Activated CD4-positive, alpha-beta T cell treated with anti-CD3 and anti-CD28 coated beads, Interleukin-2, amount 10 ng/mL, durations not matched to agents 7 days and 5 days (primary cell): ENCODE measurements around the gene SLFN12. TPM values are rescaled to one million over a fixed set of nuclear protein-coding genes. Genes with fewer than 3 reads are reported as not detected.
A peak's percentile ranks its signal among the peaks of the same experiment; 100 is the strongest.
"Not testable (repeated sequence)": the region's sequence is repeated elsewhere in the genome, so short reads cannot be mapped to it uniquely, and the experiment has no call there.

Source experiments
- CTCF ChIA-PET: fragments of 350-600 bp; sonication (Branson Sonifier 250); formaldehyde crosslinking; loops from one replicate; lab custom pipeline; 2021; ENCODE audit warnings: antibody characterized with exemption; lab: Charles Lee
- POLR2A ChIA-PET: fragments of 350-600 bp; sonication (Branson Sonifier 250); formaldehyde crosslinking; loops from one replicate; lab custom pipeline; 2021; ENCODE audit warnings: antibody characterized with exemption; lab: Charles Lee
- DNase-seq: peaks from one replicate; pipeline ENCODE4 v3.0.0-alpha.2; 2020
- H3K27ac Mint-ChIP-seq: one replicate; pipeline ENCODE4 v1.8.0; 2021; ENCODE audit warnings: mild to moderate bottlenecking, moderate library complexity, mixed read lengths
- H3K27me3 Mint-ChIP-seq: one replicate; pipeline ENCODE4 v1.8.0; 2021; ENCODE audit warnings: mixed read lengths
- H3K36me3 Mint-ChIP-seq: one replicate; pipeline ENCODE4 v1.8.0; 2021; ENCODE audit warnings: low read depth, mixed read lengths
- H3K4me1 Mint-ChIP-seq: one replicate; pipeline ENCODE4 v1.8.0; 2021; ENCODE audit warnings: mixed read lengths
- H3K4me3 Mint-ChIP-seq: one replicate; pipeline ENCODE4 v1.8.0; 2021; ENCODE audit warnings: mild to moderate bottlenecking, moderate library complexity, mixed read lengths
- H3K9me3 Mint-ChIP-seq: one replicate; pipeline ENCODE4 v1.8.0; 2021; ENCODE audit warnings: mixed read lengths
- total RNA-seq, 2 experiments: library from RNA; stranded (reverse); gene quantifications; one replicate each; pipeline ENCODE4 v1.2.3, GENCODE V29; 2021

Gene SLFN12
- total RNA-seq, result 10 to 100 TPM in 1 of 2 experiments, 1 to 10 TPM in 1; 9.6 to 11.7 TPM

- H3K27ac Mint-ChIP-seq, result peak within 1 kb of the TSS; percentile 96
- CTCF ChIA-PET, result interaction anchor here (0.5 to 2.1 kb wide), 4 partner anchors 10 to 495 kb away, joined by 3 to 6 read pairs (median 4); no protein-coding TSS in a partner anchor
- DNase-seq, result peak; percentile 66
- H3K27me3 Mint-ChIP-seq, result no peaks in the 10 kb centered on the region
- H3K4me1 Mint-ChIP-seq, result peaks cover 63% of the 10 kb centered on the region
- peak within 1 kb of the TSS; percentile 97 for H3K4me3 Mint-ChIP-seq
- peaks cover 33% of the 10 kb centered on the region for H3K36me3 Mint-ChIP-seq
- POLR2A ChIA-PET, result interaction anchor here (0.9 kb wide), 1 partner anchor 59 kb away, joined by 3 read pairs; the partner anchor contains the start of gene SLFN11
- no peaks in the 10 kb centered on the region for H3K9me3 Mint-ChIP-seq
These were observed at the start of gene SLFN12 for GRCh38 chr17:35432176-35433074. Gene SLFN12, minus strand, starts transcription at chr17:35432500. Its CDS starts 9,472 bp downstream, at chr17:35423028.

- H3K4me1 Mint-ChIP-seq, result peaks cover 38% of the 10 kb centered on the region
- H3K27ac Mint-ChIP-seq, result no peak overlapping the region
- ChIA-PET POLR2A (no interaction called here), CTCF (interaction anchor here (1.4 kb wide), 1 partner anchor 11 kb away, joined by 3 read pairs; no protein-coding TSS in a partner anchor)
- DNase-seq, result no peak
- H3K4me3 Mint-ChIP-seq, result no peak overlapping the region
- peaks cover 93% of the 10 kb centered on the region for H3K36me3 Mint-ChIP-seq
- H3K9me3 Mint-ChIP-seq, result peaks cover 13% of the 10 kb centered on the region
- no peaks in the 10 kb centered on the region for H3K27me3 Mint-ChIP-seq
These were observed 47.0 kb upstream of the SLFN12 start for GRCh38 chr17:35479271-35479670.

GRCh38 chr17:35477248-35477647, 44.9 kb upstream of the SLFN12 start:
- no peak overlapping the region for H3K4me3 Mint-ChIP-seq
- peaks cover 42% of the 10 kb centered on the region for H3K4me1 Mint-ChIP-seq
- peaks cover 12% of the 10 kb centered on the region for H3K9me3 Mint-ChIP-seq
- H3K27ac Mint-ChIP-seq, result no peak overlapping the region
- ChIA-PET CTCF (no interaction called here), POLR2A (no interaction called here)
- peaks cover 93% of the 10 kb centered on the region for H3K36me3 Mint-ChIP-seq
- no peak for DNase-seq
- no peaks in the 10 kb centered on the region for H3K27me3 Mint-ChIP-seq

- CTCF ChIA-PET, result interaction anchor here (2.5 kb wide), 1 partner anchor 9 kb away, joined by 8 read pairs; no protein-coding TSS in a partner anchor
- H3K27ac Mint-ChIP-seq, result no peak overlapping the region
- H3K9me3 Mint-ChIP-seq, result peaks cover 13% of the 10 kb centered on the region
- POLR2A ChIA-PET, result no interaction called here
- H3K4me1 Mint-ChIP-seq, result peaks cover 44% of the 10 kb centered on the region
- H3K27me3 Mint-ChIP-seq, result no peaks in the 10 kb centered on the region
- H3K4me3 Mint-ChIP-seq, result no peak overlapping the region
- DNase-seq, result no peak
- peaks cover 91% of the 10 kb centered on the region for H3K36me3 Mint-ChIP-seq
These were observed 44.1 kb upstream of the SLFN12 start for GRCh38 chr17:35476283-35476820.

- Mint-ChIP-seq H3K9me3 (peaks cover 35% of the 10 kb centered on the region), H3K27me3 (no peaks in the 10 kb centered on the region), H3K27ac (peak overlapping the region; percentile 83), H3K4me1 (peaks cover 54% of the 10 kb centered on the region), H3K36me3 (peaks cover 91% of the 10 kb centered on the region), H3K4me3 (no peak overlapping the region)
- CTCF ChIA-PET, result interaction anchor here (1.3 kb wide), 1 partner anchor 11 kb away, joined by 3 read pairs; no protein-coding TSS in a partner anchor
- POLR2A ChIA-PET, result no interaction called here
- no peak for DNase-seq
These were observed 36.2 kb upstream of the SLFN12 start for GRCh38 chr17:35468475-35468874.

- ChIA-PET POLR2A (no interaction called here), CTCF (interaction anchor here (1.3 kb wide), 1 partner anchor 12 kb away, joined by 3 read pairs; no protein-coding TSS in a partner anchor)
- peaks cover 34% of the 10 kb centered on the region for H3K9me3 Mint-ChIP-seq
- peaks cover 91% of the 10 kb centered on the region for H3K36me3 Mint-ChIP-seq
- H3K27me3 Mint-ChIP-seq, result no peaks in the 10 kb centered on the region
- DNase-seq, result peak; percentile 64
- H3K4me3 Mint-ChIP-seq, result peak overlapping the region; percentile 24
- peaks cover 54% of the 10 kb centered on the region for H3K4me1 Mint-ChIP-seq
- peak overlapping the region; percentile 83 for H3K27ac Mint-ChIP-seq
These were observed 35.5 kb upstream of the SLFN12 start for GRCh38 chr17:35467824-35468223.

- Mint-ChIP-seq H3K4me1 (peaks cover 32% of the 10 kb centered on the region), H3K27ac (peak overlapping the region; percentile 79), H3K36me3 (peaks cover 75% of the 10 kb centered on the region), H3K4me3 (peak overlapping the region; percentile 54), H3K9me3 (peaks cover 27% of the 10 kb centered on the region), H3K27me3 (no peaks in the 10 kb centered on the region)
- CTCF ChIA-PET, result no interaction called here
- POLR2A ChIA-PET, result no interaction called here
- peak; percentile 56 for DNase-seq
These were observed 28.1 kb upstream of the SLFN12 start for GRCh38 chr17:35460354-35460851.

- H3K4me3 Mint-ChIP-seq, CTCF ChIA-PET, H3K4me1 Mint-ChIP-seq, H3K27ac Mint-ChIP-seq, H3K27me3 Mint-ChIP-seq, POLR2A ChIA-PET, DNase-seq: not testable (repeated sequence)
- peaks cover 17% of the 10 kb centered on the region for H3K9me3 Mint-ChIP-seq
- peaks cover 48% of the 10 kb centered on the region for H3K36me3 Mint-ChIP-seq
These were observed 21.7 kb upstream of the SLFN12 start for GRCh38 chr17:35454035-35454434.

GRCh38 chr17:35453171-35453570, 20.9 kb upstream of the SLFN12 start:
- peaks cover 11% of the 10 kb centered on the region for H3K9me3 Mint-ChIP-seq
- peaks cover 47% of the 10 kb centered on the region for H3K36me3 Mint-ChIP-seq
- no peaks in the 10 kb centered on the region for H3K27me3 Mint-ChIP-seq
- H3K27ac Mint-ChIP-seq, result no peak overlapping the region
- POLR2A ChIA-PET, result no interaction called here
- no peak overlapping the region for H3K4me3 Mint-ChIP-seq
- peaks cover 15% of the 10 kb centered on the region for H3K4me1 Mint-ChIP-seq
- CTCF ChIA-PET, result no interaction called here
- DNase-seq, result no peak

GRCh38 chr17:35449371-35449931, 17.2 kb upstream of the SLFN12 start:
- Mint-ChIP-seq H3K4me1 (peaks cover 25% of the 10 kb centered on the region), H3K9me3 (peaks cover 2% of the 10 kb centered on the region), H3K27me3 (no peaks in the 10 kb centered on the region), H3K4me3 (peak overlapping the region; percentile 34), H3K27ac (no peak overlapping the region), H3K36me3 (peaks cover 59% of the 10 kb centered on the region)
- ChIA-PET POLR2A (no interaction called here), CTCF (no interaction called here)
- DNase-seq, result no peak

GRCh38 chr17:35448899-35449227, 16.6 kb upstream of the SLFN12 start:
- ChIA-PET POLR2A (interaction anchor here (1.0 kb wide), 1 partner anchor 84 kb away, joined by 4 read pairs; no protein-coding TSS in a partner anchor), CTCF (interaction anchor here (1.0 to 1.8 kb wide), 2 partner anchors 10 to 13 kb away, joined by 3 to 9 read pairs; no protein-coding TSS in a partner anchor)
- no peak for DNase-seq
- H3K9me3 Mint-ChIP-seq, result peaks cover under 1% of the 10 kb centered on the region
- peak overlapping the region; percentile 85 for H3K27ac Mint-ChIP-seq
- H3K36me3 Mint-ChIP-seq, result peaks cover 63% of the 10 kb centered on the region
- H3K27me3 Mint-ChIP-seq, result no peaks in the 10 kb centered on the region
- peaks cover 25% of the 10 kb centered on the region for H3K4me1 Mint-ChIP-seq
- peak overlapping the region; percentile 73 for H3K4me3 Mint-ChIP-seq

GRCh38 chr17:35448214-35448898, 16.1 kb upstream of the SLFN12 start, which contains the start of gene SLFN13:
Gene SLFN13, minus strand, starts transcription at chr17:35448766. Its CDS starts 3,086 bp downstream, at chr17:35445680.
- Mint-ChIP-seq H3K4me3 (peak within 1 kb of the TSS; percentile 73), H3K27ac (peak within 1 kb of the TSS; percentile 85), H3K36me3 (peaks cover 67% of the 10 kb centered on the region), H3K27me3 (no peaks in the 10 kb centered on the region), H3K4me1 (peaks cover 25% of the 10 kb centered on the region), H3K9me3 (no peaks in the 10 kb centered on the region)
- ChIA-PET POLR2A (interaction anchor here (1.0 kb wide), 1 partner anchor 85 kb away, joined by 4 read pairs; no protein-coding TSS in a partner anchor), CTCF (interaction anchor here (1.0 to 1.8 kb wide), 3 partner anchors 9 to 135 kb away, joined by 3 to 9 read pairs (median 4); no protein-coding TSS in a partner anchor)
- DNase-seq, result peak; percentile 87
